H1 (cell line): ENCODE measurements around the gene C19orf67. TPM values are rescaled to one million over a fixed set of nuclear protein-coding genes. Genes with fewer than 3 reads are reported as not detected.

Experiments
- CTCF ChIA-PET: fragments of 300-600 bp; sonication (Branson Sonifier 250); formaldehyde crosslinking; loops from one replicate; lab custom pipeline; 2021; ENCODE audit not compliant: partially characterized antibody; lab: Charles Lee
- POLR2A ChIA-PET: fragments of 300-600 bp; sonication (Branson Sonifier 250); formaldehyde crosslinking; loops from one replicate; lab custom pipeline; 2021; ENCODE audit warnings: inconsistent platforms; ENCODE audit not compliant: partially characterized antibody; lab: Charles Lee
- DNase-seq, 2 experiments: peaks; one replicate each; pipeline versions ENCODE4 v3.0.0 to v3.0.0-alpha.2; 2010 to 2022; ENCODE audit warnings: low spot score in 2 of 2, low read depth in 1 of 2, mixed read lengths in 1 of 2
- FAIRE-seq: peaks from 2 replicates; lab custom pipeline; 2011; peaks lifted over from hg19 to GRCh38; lab: Jason Lieb, UNC
- H2AFZ ChIP-seq: 2 replicates; pipeline ENCODE4 v1.8.1; 2012; ENCODE audit warnings: low read length, inconsistent platforms
- H2AK5ac ChIP-seq: 2 replicates; pipeline ENCODE4 v1.6.1; 2013; ENCODE audit warnings: low read depth, low read length
- H2BK120ac ChIP-seq: replicated peaks from 2 replicates; pipeline ENCODE3; 2013; ENCODE audit warnings: low read depth, low read length, inconsistent platforms
- H2BK12ac ChIP-seq: 2 replicates; pipeline ENCODE4 v1.6.1; 2013; ENCODE audit warnings: low read depth, low read length
- H2BK15ac ChIP-seq: 2 replicates; pipeline ENCODE4 v1.6.1; 2013; ENCODE audit warnings: low read length
- H2BK20ac ChIP-seq: 2 replicates; pipeline ENCODE4 v1.6.1; 2013; ENCODE audit warnings: low read length
- H2BK5ac ChIP-seq: 2 replicates; pipeline ENCODE4 v1.6.1; 2013; ENCODE audit warnings: low read depth, low read length
- H3K14ac ChIP-seq: 2 replicates; pipeline ENCODE4 v1.6.1; 2013; ENCODE audit warnings: inconsistent platforms; ENCODE audit not compliant: insufficient read length
- H3K18ac ChIP-seq: 2 replicates; pipeline ENCODE4 v1.6.1; 2013; ENCODE audit warnings: low read length; ENCODE audit errors: extremely low read depth
- H3K23ac ChIP-seq: 2 replicates; pipeline ENCODE4 v1.6.1; 2013; ENCODE audit warnings: inconsistent platforms; ENCODE audit not compliant: insufficient read length
- H3K23me2 ChIP-seq: 2 replicates; pipeline ENCODE4 v1.6.1; 2013; ENCODE audit warnings: low read depth, low read length
- H3K27ac ChIP-seq: 2 replicates; pipeline ENCODE4 v1.6.1; 2011; ENCODE audit warnings: low read depth, low read length, inconsistent platforms
- H3K27me3 ChIP-seq, 4 experiments: replicated peaks in 1 of 4; 1 replicate in 1 of 4; 2 replicates in 3 of 4; pipeline versions ENCODE4 v1.6.1 to v1.8.1; 2011 to 2013; ENCODE audit warnings: low read length in 3 of 4, mild to moderate bottlenecking in 3 of 4, inconsistent platforms in 2 of 4, mixed read lengths in 2 of 4, moderate library complexity in 1 of 4; ENCODE audit not compliant: control insufficient read depth in 3 of 4, insufficient read depth in 3 of 4; ENCODE audit errors: extremely low read depth in 1 of 4
- H3K36me3 ChIP-seq, 4 experiments: 2 replicates each; pipeline versions ENCODE4 v1.6.1 to v1.8.1; 2011 to 2013; ENCODE audit warnings: mild to moderate bottlenecking in 4 of 4, low read length in 3 of 4, moderate library complexity in 2 of 4, control low read depth in 1 of 4, inconsistent platforms in 1 of 4; ENCODE audit not compliant: insufficient read depth in 4 of 4, control insufficient read depth in 2 of 4
- H3K4ac ChIP-seq: replicated peaks from 2 replicates; pipeline ENCODE3; 2013; ENCODE audit warnings: low read length, low read depth, mixed read lengths, inconsistent platforms; ENCODE audit not compliant: insufficient read length
- H3K4me1 ChIP-seq, 4 experiments: replicated peaks in 1 of 4; 1 replicate in 1 of 4; 2 replicates in 3 of 4; pipeline versions ENCODE4 v1.6.1 to v1.8.1; 2011 to 2013; ENCODE audit warnings: low read length in 3 of 4, inconsistent platforms in 2 of 4, mixed read lengths in 1 of 4; ENCODE audit not compliant: insufficient read depth in 4 of 4, control insufficient read depth in 3 of 4
- H3K4me2 ChIP-seq, 2 experiments: 2 replicates each; pipeline versions ENCODE4 v1.6.1 to v1.8.1; 2011 to 2013; ENCODE audit warnings: low read depth in 2 of 2, low read length in 2 of 2, control low read depth in 1 of 2, inconsistent platforms in 1 of 2, mild to moderate bottlenecking in 1 of 2; ENCODE audit not compliant: insufficient read depth in 1 of 2
- H3K4me3 ChIP-seq, 4 experiments: fragments of 200-600, 300-600 bp in 1 of 4; sonication (generic), shearing (Covaris generic), sonication (Bioruptor Twin) in 1 of 4; 2 replicates each; pipeline versions ENCODE4 v1.5.1 to v1.8.1; 2011 to 2016; ENCODE audit warnings: low read length in 4 of 4, low read depth in 3 of 4, control low read depth in 2 of 4, inconsistent platforms in 2 of 4, mild to moderate bottlenecking in 2 of 4, mixed read lengths in 1 of 4, moderate library complexity in 1 of 4; ENCODE audit not compliant: insufficient read depth in 2 of 4; ENCODE audit errors: extremely low read depth in 1 of 4
- H3K56ac ChIP-seq: replicated peaks from 2 replicates; pipeline ENCODE3; 2013; ENCODE audit warnings: low read depth, mild to moderate bottlenecking, mixed read lengths, low read length, inconsistent platforms; ENCODE audit not compliant: insufficient read length
- H3K79me1 ChIP-seq: 2 replicates; pipeline ENCODE4 v1.6.1; 2013; ENCODE audit warnings: low read depth, low read length, control low read depth
- H3K79me2 ChIP-seq, 2 experiments: 2 replicates each; pipeline versions ENCODE4 v1.6.1 to v1.8.1; 2012 to 2013; ENCODE audit warnings: low read length in 2 of 2, mild to moderate bottlenecking in 2 of 2, inconsistent platforms in 1 of 2; ENCODE audit not compliant: insufficient read depth in 2 of 2, control insufficient read depth in 1 of 2
- H3K9ac ChIP-seq, 4 experiments: replicated peaks in 1 of 4; 1 replicate in 1 of 4; 2 replicates in 3 of 4; pipeline versions ENCODE4 v1.6.1 to v1.8.1; 2011 to 2013; ENCODE audit warnings: low read depth in 3 of 4, low read length in 3 of 4, control low read depth in 2 of 4, mild to moderate bottlenecking in 2 of 4, moderate library complexity in 2 of 4, inconsistent platforms in 1 of 4; ENCODE audit errors: extremely low read depth in 1 of 4
- H3K9me3 ChIP-seq, 2 experiments: 2 replicates each; pipeline versions ENCODE4 v1.6.1 to v1.8.1; 2012 to 2013; ENCODE audit warnings: mild to moderate bottlenecking in 2 of 2, moderate library complexity in 2 of 2, control low read depth in 1 of 2, inconsistent platforms in 1 of 2, low read depth in 1 of 2, low read length in 1 of 2, mixed read lengths in 1 of 2; ENCODE audit not compliant: insufficient read depth in 2 of 2
- H4K20me1 ChIP-seq, 2 experiments: replicated peaks in 1 of 2; 2 replicates each; pipeline versions ENCODE3 to v1.8.1; 2011 to 2013; ENCODE audit warnings: inconsistent platforms in 2 of 2, low read length in 2 of 2, mild to moderate bottlenecking in 1 of 2; ENCODE audit not compliant: insufficient read depth in 2 of 2, control insufficient read depth in 1 of 2
- H4K5ac ChIP-seq: 2 replicates; pipeline ENCODE4 v1.6.1; 2013; ENCODE audit warnings: low read length, low read depth, mixed read lengths, inconsistent platforms; ENCODE audit not compliant: insufficient read length
- H4K8ac ChIP-seq: 2 replicates; pipeline ENCODE4 v1.8.0; 2013; ENCODE audit warnings: mild to moderate bottlenecking, moderate library complexity, low read length, inconsistent platforms; ENCODE audit not compliant: insufficient read depth; ENCODE audit errors: extremely low read depth
- H4K91ac ChIP-seq: replicated peaks from 2 replicates; pipeline ENCODE3; 2013; ENCODE audit warnings: low read length, mixed read lengths, inconsistent platforms; ENCODE audit not compliant: insufficient read length
- HDAC6 ChIP-seq: IDR thresholded peaks from one replicate; pipeline ENCODE4 v1.7.1; 2012; ENCODE audit warnings: low read depth, mild to moderate bottlenecking, inconsistent platforms, low read length, moderate library complexity
- POLR2AphosphoS5 ChIP-seq: IDR thresholded peaks from 2 replicates; pipeline ENCODE4 v1.6.1; 2011; ENCODE audit warnings: low read depth, low read length
- TCF12 ChIP-seq: IDR thresholded peaks from 2 replicates; pipeline ENCODE4 v1.6.1; 2011; ENCODE audit warnings: low read depth, mild to moderate bottlenecking, low read length
- WGBS, 2 experiments: shearing (Covaris generic) in 1 of 2; methylation state at CpG; one replicate each; pipeline versions ENCODE4 v1.1.6 to v1.1.7; 2013 to 2015; ENCODE audit warnings: low lambda C conversion rate in 2 of 2, mixed read lengths in 2 of 2, inconsistent platforms in 1 of 2, low coverage in 1 of 2, missing lambda C conversion rate in 1 of 2; ENCODE audit not compliant: insufficient replicate concordance in 2 of 2, insufficient coverage in 1 of 2, insufficient read length in 1 of 2; ENCODE audit errors: extremely low coverage in 1 of 2, missing lambda C conversion rate in 1 of 2; 5-methylcytosine and 5-hydroxymethylcytosine counted together
- polyA plus RNA-seq, 7 experiments: library from polyadenylated mRNA; depleted of rRNA in 3 of 7; stranded (reverse) in 5 of 7; unstranded in 2 of 7; fragments of >200 nt in 5 of 7; fragments of 200-250 nt in 2 of 7; gene quantifications; 1 replicate in 5 of 7; 2 replicates in 1 of 7; 4 replicates in 1 of 7; pipeline versions ENCODE4 v1.2.1 to v1.2.3, GENCODE V29; 2011 to 2013; ENCODE audit warnings: missing spikeins in 2 of 7, mixed read lengths in 2 of 7
- total RNA-seq: library from RNA; stranded (reverse); fragmentation: NEBNext Ultra II Directional; extraction: Animal tissue kit (Norgen Biotek cat#: 25700); gene quantifications from 2 replicates; pipeline ENCODE4 v1.2.1, GENCODE V29; 2021

Gene C19orf67
- total and polyA plus RNA-seq, 2 of the 8 experiments (the other 6 are each of a cell fraction or from before 2014, with no cell fraction given) = 0.12 TPM; not detected in 1

DNA sequence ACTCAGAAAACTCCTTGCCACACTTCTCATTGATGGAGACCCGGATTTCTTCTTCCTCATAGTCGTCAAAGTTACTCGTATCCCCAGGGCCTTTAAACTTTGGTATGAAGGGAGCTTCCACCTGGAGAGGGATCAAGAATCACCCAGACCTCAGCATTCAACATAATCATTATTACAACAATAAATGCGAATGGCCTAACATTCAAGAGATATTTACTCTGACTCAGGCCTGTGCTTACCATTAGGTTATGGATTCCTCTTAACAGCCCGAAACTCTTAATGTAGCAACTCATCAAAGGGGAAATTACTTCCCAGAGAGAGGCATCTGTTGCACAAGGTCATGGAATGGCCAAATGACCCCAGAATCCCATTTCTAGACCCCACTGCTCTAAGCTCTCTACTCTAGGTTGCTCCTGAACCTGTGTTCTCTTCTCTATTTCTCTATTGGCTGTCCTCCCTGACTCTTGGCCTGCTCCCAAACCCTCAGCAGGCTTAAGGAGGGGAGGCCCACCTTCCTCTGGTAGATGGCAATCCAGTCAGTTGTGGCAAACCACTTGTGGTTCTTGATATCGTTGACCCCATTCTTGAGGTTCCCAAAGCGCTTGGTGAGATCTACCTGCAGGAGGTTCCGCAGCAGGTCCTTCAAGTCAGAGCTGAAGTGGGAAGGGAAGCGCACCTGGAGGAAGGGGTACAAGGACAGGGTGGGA, 7.7 kb upstream of the C19orf67 start:
- no peaks in the 10 kb centered on the region for H3K79me1 ChIP-seq
- H3K4me1 ChIP-seq = peaks cover 3 to 5% (median 4%) of the 10 kb centered on the region in 4 experiments
- no peak overlapping the region; the same call in 1 of the 2 replicates for H4K8ac ChIP-seq
- no peak overlapping the region for H4K91ac ChIP-seq
- H3K27ac ChIP-seq = no peak overlapping the region
- peaks cover 0 to 6% (median 2%) of the 10 kb centered on the region in 4 experiments; a peak in 4 of 7 replicates for H3K27me3 ChIP-seq
- WGBS, 2 experiments = 93% methylated on average over 9 of the region's 9 CpGs; no CpG with 5 or more reads in 1 of the 2 experiments
- H2BK12ac ChIP-seq = no peak overlapping the region
- no peak overlapping the region for H4K5ac ChIP-seq
- no peaks in the 10 kb centered on the region for H3K79me2 ChIP-seq
- peaks cover 0 to 7% (median 4%) of the 10 kb centered on the region in 4 experiments; a peak in 3 of 8 replicates for H3K36me3 ChIP-seq
- H3K23me2 ChIP-seq = peaks cover 11% of the 10 kb centered on the region
- peaks cover 8% of the 10 kb centered on the region in 2 experiments; a peak in 3 of 4 replicates for H3K9me3 ChIP-seq
- H3K14ac ChIP-seq = no peak overlapping the region
- no peak overlapping the region for H2AFZ ChIP-seq
- FAIRE-seq = no peak
- no peak overlapping the region for H3K23ac ChIP-seq
- no peak overlapping the region for H3K4me2 ChIP-seq
- POLR2A ChIA-PET = interaction anchor here (0.7 to 1.4 kb wide), 2 partner anchors 9 to 20 kb away, joined by 3 read pairs; no protein-coding TSS in a partner anchor
- no peak overlapping the region for H3K56ac ChIP-seq
- H3K18ac ChIP-seq = no peak overlapping the region
- H4K20me1 ChIP-seq = peaks cover 4 to 13% of the 10 kb centered on the region in 2 experiments
- no peak overlapping the region for H2BK15ac ChIP-seq
- H2AK5ac ChIP-seq = no peak overlapping the region
- H2BK120ac ChIP-seq = no peak overlapping the region
- TF ChIP-seq HDAC6 (no peak), POLR2AphosphoS5 (no peak), TCF12 (no peak)
- H2BK5ac ChIP-seq = no peak overlapping the region
- no peak overlapping the region for H3K4me3 ChIP-seq
- H2BK20ac ChIP-seq = no peak overlapping the region
- DNase-seq = no peak
- CTCF ChIA-PET = interaction anchor here (2.2 to 7.6 kb wide), 2 partner anchors 9 to 19 kb away, joined by 6 to 105 read pairs; partner anchors contain the start of gene PRKACA
- H3K9ac ChIP-seq = no peak overlapping the region
- H3K4ac ChIP-seq = no peak overlapping the region
